GM12878 (cell line): Measurements from ENCODE around the gene DMBX1. TPM values are rescaled to one million over a fixed set of nuclear protein-coding genes. Genes with fewer than 3 reads are reported as not detected.
A peak's percentile ranks its signal among the peaks of the same experiment; 100 is the strongest.

Experiments used
- ATAC-seq: fragments of 200-7000 bp; cut with Tn5 transposase; 3 replicates; pipeline ENCODE4 v1.9.1; 2020; ENCODE audit warnings: mild to moderate bottlenecking, moderate library complexity
- BruUV-seq: library from RNA; stranded (reverse); fragments of 400-500 nt; replicated peaks from 2 replicates; lab custom pipeline; 2021; lab: Mats Ljungman, UMichigan
- CTCF ChIA-PET: fragments of 300-600 bp; sonication (Branson Sonifier 250); formaldehyde crosslinking; extraction: SDS; loops from one replicate; lab custom pipeline; 2021; ENCODE audit warnings: inconsistent platforms; lab: Yijun Ruan, JAX
- POLR2A ChIA-PET: fragments of 350-600 bp; formaldehyde crosslinking; extraction: SDS; loops from one replicate; lab custom pipeline; 2021; ENCODE audit warnings: inconsistent platforms; lab: Charles Lee
- RAD21 ChIA-PET: fragments of 300-600 bp; sonication (Branson Sonifier 250); formaldehyde crosslinking; loops from one replicate; lab custom pipeline; 2023; ENCODE audit warnings: antibody characterized with exemption; ENCODE audit not compliant: unreplicated experiment; lab: Charles Lee
- SMC1A ChIA-PET: fragments of 300-600 bp; sonication (Branson Sonifier 250); formaldehyde crosslinking; loops from one replicate; lab custom pipeline; 2023; ENCODE audit not compliant: unreplicated experiment, uncharacterized antibody; lab: Charles Lee
- DNase-seq: peaks from one replicate; pipeline ENCODE4 v3.0.0-alpha.2; 2011; ENCODE audit warnings: low read depth, low spot score
- FAIRE-seq: peaks from 3 replicates; lab custom pipeline; 2011; peaks lifted over from hg19 to GRCh38; lab: Jason Lieb, UNC
- H2AFZ ChIP-seq: 2 replicates; pipeline ENCODE4 v1.6.0; 2011; ENCODE audit warnings: low read depth, low read length, control low read depth; ENCODE audit not compliant: control insufficient read depth
- H3K27ac ChIP-seq: 2 replicates; pipeline ENCODE4 v1.5.1; 2011; ENCODE audit warnings: control low read depth; ENCODE audit not compliant: control insufficient read depth, insufficient read depth
- H3K27me3 ChIP-seq, 2 experiments: replicated peaks in 1 of 2; 2 replicates each; pipeline versions ENCODE4 v1.6.0 to v1.6.1; 2011; ENCODE audit warnings: low read length in 1 of 2; ENCODE audit not compliant: control insufficient read depth in 2 of 2, insufficient read depth in 2 of 2
- H3K36me3 ChIP-seq, 2 experiments: 2 replicates each; pipeline ENCODE4 v1.5.1; 2011; ENCODE audit warnings: low read length in 1 of 2; ENCODE audit not compliant: control insufficient read depth in 2 of 2, insufficient read depth in 2 of 2
- H3K4me1 ChIP-seq: 2 replicates; pipeline ENCODE4 v1.6.1; 2011; ENCODE audit warnings: mild to moderate bottlenecking, low read length, moderate library complexity, mixed read lengths; ENCODE audit not compliant: control insufficient read depth, insufficient read depth
- H3K4me2 ChIP-seq: 2 replicates; pipeline ENCODE4 v1.6.0; 2011; ENCODE audit warnings: control low read depth; ENCODE audit not compliant: control insufficient read depth, insufficient read depth
- H3K4me3 ChIP-seq: fragments of 200-600 bp; sonication (generic); 2 replicates; pipeline ENCODE4 v1.5.1; 2016
- H3K79me2 ChIP-seq: 2 replicates; pipeline ENCODE4 v1.6.0; 2011; ENCODE audit warnings: low read length; ENCODE audit not compliant: control insufficient read depth, insufficient read depth
- H3K9ac ChIP-seq: 2 replicates; pipeline ENCODE4 v1.8.0; 2011; ENCODE audit warnings: low read length, control low read depth, mixed read lengths; ENCODE audit not compliant: control insufficient read depth, insufficient read depth
- H3K9me3 ChIP-seq: replicated peaks from 3 replicates; pipeline ENCODE4 v1.5.1; 2011; ENCODE audit warnings: mild to moderate bottlenecking, low read length; ENCODE audit not compliant: control insufficient read depth, insufficient read depth
- H4K20me1 ChIP-seq: 2 replicates; pipeline ENCODE4 v1.6.0; 2011; ENCODE audit not compliant: control insufficient read depth, insufficient read depth
- BCL11A ChIP-seq: IDR thresholded peaks from 2 replicates; pipeline ENCODE4 v1.6.1; 2011; ENCODE audit warnings: low read depth, low read length
- BRCA1 ChIP-seq: IDR thresholded peaks from 2 replicates; pipeline ENCODE4 v1.6.1; 2011; ENCODE audit warnings: low read depth, low read length, improper control_type of control experiment
- FOS ChIP-seq: IDR thresholded peaks from 3 replicates; pipeline ENCODE4 v1.6.1; 2011; ENCODE audit warnings: borderline replicate concordance; ENCODE audit not compliant: insufficient read length; ENCODE audit errors: extremely low read depth
- HDAC2 ChIP-seq: fragments of 200-600 bp; sonication (generic); IDR thresholded peaks from 2 replicates; pipeline ENCODE4 v1.6.1; 2017
- HDGF ChIP-seq: fragments of 450-650 bp; IDR thresholded peaks from 2 replicates; pipeline ENCODE4 v1.6.1; 2016; ENCODE audit warnings: antibody characterized with exemption
- KAT2A ChIP-seq: conservative IDR thresholded peaks from 2 replicates; pipeline ENCODE4 v1.6.1; 2011; ENCODE audit warnings: low read depth, low read length; ENCODE audit not compliant: control insufficient read depth
- LARP7 ChIP-seq: fragments of 450-650 bp; IDR thresholded peaks from 2 replicates; pipeline ENCODE4 v1.6.1; 2017; ENCODE audit warnings: mild to moderate bottlenecking
- MYB ChIP-seq: fragments of 150-350 bp; IDR thresholded peaks from 2 replicates; pipeline ENCODE4 v1.6.1; 2014; ENCODE audit warnings: mild to moderate bottlenecking, low read depth, low read length, borderline replicate concordance
- POLR2AphosphoS2 ChIP-seq: IDR thresholded peaks from 2 replicates; pipeline ENCODE4 v1.6.1; 2011; ENCODE audit warnings: low read depth, mild to moderate bottlenecking, low read length, improper control_type of control experiment, moderate library complexity
- POU2F2 ChIP-seq: IDR thresholded peaks from 3 replicates; pipeline ENCODE4 v1.6.1; 2011; ENCODE audit warnings: low read depth, mild to moderate bottlenecking, low read length, borderline replicate concordance
- TAF1 ChIP-seq: IDR thresholded peaks from 2 replicates; pipeline ENCODE4 v1.6.1; 2011; ENCODE audit warnings: mild to moderate bottlenecking, low read depth, low read length, borderline replicate concordance
- WGBS: methylation state at CpG from one replicate; pipeline ENCODE4 v1.1.6; 2016; ENCODE audit warnings: low lambda C conversion rate; ENCODE audit not compliant: insufficient replicate concordance, insufficient coverage; ENCODE audit errors: missing lambda C conversion rate; 5-methylcytosine and 5-hydroxymethylcytosine counted together
- in situ Hi-C: fragments of 300-500 bp; cut with MboI; formaldehyde crosslinking; loops from 9 replicates; pipeline ENCODE4 v1.14.3; 2018; ENCODE audit warnings: mixed read lengths
- intact Hi-C: fragments of 100-400 bp; cut with micrococcal nuclease; formaldehyde crosslinking; loops from one replicate; pipeline ENCODE4 v1.14.2; 2022; ENCODE audit not compliant: unreplicated experiment
- polyA plus RNA-seq, 11 experiments: library from polyadenylated mRNA; depleted of rRNA in 4 of 11; unstranded in 6 of 11; stranded (reverse) in 5 of 11; fragments of >200 nt; fragmentation: Nextera tagmentation in 4 of 11; fragmentation: Illumina TruSeq in 1 of 11; extraction: Ambion mirVana in 4 of 11; extraction: Trizol in 1 of 11; gene quantifications; 1 replicate in 1 of 11; 2 replicates in 10 of 11; pipeline versions ENCODE4 v1.2.1 to v1.2.3, GENCODE V29; 2011 to 2016; ENCODE audit warnings: inconsistent platforms in 2 of 11, missing spikeins in 2 of 11, low read depth in 1 of 11
- total RNA-seq, 4 experiments: library from RNA; depleted of rRNA in 3 of 4; stranded (reverse); fragments of >200 nt in 3 of 4; fragmentation: Illumina TruSeq in 1 of 4; extraction: Trizol in 1 of 4; gene quantifications; 2 replicates each; pipeline versions ENCODE4 v1.2.1 to v1.2.3, GENCODE V29; 2013 to 2021
- TF ChIP-seq, protein P1 (sequence below): fragments of 450-650 bp; IDR thresholded peaks from 2 replicates; pipeline ENCODE4 v1.6.1; 2018; ENCODE audit warnings: borderline replicate concordance, mild to moderate bottlenecking; ENCODE audit not compliant: partially characterized antibody
- TF ChIP-seq, protein P2 (sequence below): fragments of 450-650 bp; IDR thresholded peaks from 2 replicates; pipeline ENCODE4 v1.6.1; 2017; ENCODE audit warnings: borderline replicate concordance
- TF ChIP-seq, protein P3 (sequence below): IDR thresholded peaks from 2 replicates; pipeline ENCODE4 v1.6.1; 2012; ENCODE audit warnings: low read length, inconsistent platforms

The DMBX1 gene
- total and polyA plus RNA-seq, 10 of the 15 experiments (the other 5 are each of a cell fraction or from before 2014, with no cell fraction given), result 0.03 TPM; not detected in 9

- TF ChIP-seq KAT2A (no peak), POU2F2 (no peak), BRCA1 (no peak), MYB (no peak), HDAC2 (no peak)
- TF ChIP-seq, protein P1, sequence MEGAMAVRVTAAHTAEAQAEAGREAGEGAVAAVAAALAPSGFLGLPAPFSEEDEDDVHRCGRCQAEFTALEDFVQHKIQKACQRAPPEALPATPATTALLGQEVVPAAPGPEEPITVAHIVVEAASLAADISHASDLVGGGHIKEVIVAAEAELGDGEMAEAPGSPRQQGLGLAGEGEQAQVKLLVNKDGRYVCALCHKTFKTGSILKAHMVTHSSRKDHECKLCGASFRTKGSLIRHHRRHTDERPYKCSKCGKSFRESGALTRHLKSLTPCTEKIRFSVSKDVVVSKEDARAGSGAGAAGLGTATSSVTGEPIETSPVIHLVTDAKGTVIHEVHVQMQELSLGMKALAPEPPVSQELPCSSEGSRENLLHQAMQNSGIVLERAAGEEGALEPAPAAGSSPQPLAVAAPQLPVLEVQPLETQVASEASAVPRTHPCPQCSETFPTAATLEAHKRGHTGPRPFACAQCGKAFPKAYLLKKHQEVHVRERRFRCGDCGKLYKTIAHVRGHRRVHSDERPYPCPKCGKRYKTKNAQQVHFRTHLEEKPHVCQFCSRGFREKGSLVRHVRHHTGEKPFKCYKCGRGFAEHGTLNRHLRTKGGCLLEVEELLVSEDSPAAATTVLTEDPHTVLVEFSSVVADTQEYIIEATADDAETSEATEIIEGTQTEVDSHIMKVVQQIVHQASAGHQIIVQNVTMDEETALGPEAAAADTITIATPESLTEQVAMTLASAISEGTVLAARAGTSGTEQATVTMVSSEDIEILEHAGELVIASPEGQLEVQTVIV, result no peak
Measured at GRCh38 chr1:46471848-46472492, 17.7 kb upstream of the DMBX1 start (continued).

GRCh38 chr1:46472498-46473181 lies 17.0 kb upstream of the DMBX1 start:
- WGBS, result 5% methylated on average over 7 of the region's 7 CpGs
- no TSS peak for BruUV-seq
- no peaks in the 10 kb centered on the region for H4K20me1 ChIP-seq
- RAD21 ChIA-PET, result no interaction called here
- intact Hi-C loops, result no loop called here
- no peaks in the 10 kb centered on the region for H3K9me3 ChIP-seq
- H3K4me3 ChIP-seq, result no peak overlapping the region
- H3K9ac ChIP-seq, result no peak overlapping the region
- in situ Hi-C loops, result no loop called here
- CTCF ChIA-PET, result interaction anchor here (0.9 to 1.6 kb wide), 3 partner anchors 22 to 78 kb away, joined by 3 read pairs; no protein-coding TSS in a partner anchor
- no peak overlapping the region for H2AFZ ChIP-seq
- POLR2A ChIA-PET, result no interaction called here
- SMC1A ChIA-PET, result interaction anchor here (1.0 kb wide), 1 partner anchor 56 kb away, joined by 3 read pairs; no protein-coding TSS in a partner anchor
- peaks cover 4 to 8% of the 10 kb centered on the region in 2 experiments; a peak in 3 of 4 replicates for H3K27me3 ChIP-seq
- H3K27ac ChIP-seq, result no peak overlapping the region
- H3K4me2 ChIP-seq, result no peak overlapping the region
- DNase-seq (no peak), ATAC-seq (no peak), FAIRE-seq (peak; percentile 31)
- H3K79me2 ChIP-seq, result no peaks in the 10 kb centered on the region
- H3K4me1 ChIP-seq, result no peaks in the 10 kb centered on the region
- no peaks in the 10 kb centered on the region for H3K36me3 ChIP-seq
- TF ChIP-seq, protein P2, sequence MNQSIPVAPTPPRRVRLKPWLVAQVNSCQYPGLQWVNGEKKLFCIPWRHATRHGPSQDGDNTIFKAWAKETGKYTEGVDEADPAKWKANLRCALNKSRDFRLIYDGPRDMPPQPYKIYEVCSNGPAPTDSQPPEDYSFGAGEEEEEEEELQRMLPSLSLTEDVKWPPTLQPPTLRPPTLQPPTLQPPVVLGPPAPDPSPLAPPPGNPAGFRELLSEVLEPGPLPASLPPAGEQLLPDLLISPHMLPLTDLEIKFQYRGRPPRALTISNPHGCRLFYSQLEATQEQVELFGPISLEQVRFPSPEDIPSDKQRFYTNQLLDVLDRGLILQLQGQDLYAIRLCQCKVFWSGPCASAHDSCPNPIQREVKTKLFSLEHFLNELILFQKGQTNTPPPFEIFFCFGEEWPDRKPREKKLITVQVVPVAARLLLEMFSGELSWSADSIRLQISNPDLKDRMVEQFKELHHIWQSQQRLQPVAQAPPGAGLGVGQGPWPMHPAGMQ, result no peak
- TF ChIP-seq, protein P1, result no peak
- TF ChIP-seq BCL11A (no peak), HDGF (no peak), POLR2AphosphoS2 (no peak), LARP7 (no peak), TAF1 (no peak), FOS (no peak)
- TF ChIP-seq, protein P3, sequence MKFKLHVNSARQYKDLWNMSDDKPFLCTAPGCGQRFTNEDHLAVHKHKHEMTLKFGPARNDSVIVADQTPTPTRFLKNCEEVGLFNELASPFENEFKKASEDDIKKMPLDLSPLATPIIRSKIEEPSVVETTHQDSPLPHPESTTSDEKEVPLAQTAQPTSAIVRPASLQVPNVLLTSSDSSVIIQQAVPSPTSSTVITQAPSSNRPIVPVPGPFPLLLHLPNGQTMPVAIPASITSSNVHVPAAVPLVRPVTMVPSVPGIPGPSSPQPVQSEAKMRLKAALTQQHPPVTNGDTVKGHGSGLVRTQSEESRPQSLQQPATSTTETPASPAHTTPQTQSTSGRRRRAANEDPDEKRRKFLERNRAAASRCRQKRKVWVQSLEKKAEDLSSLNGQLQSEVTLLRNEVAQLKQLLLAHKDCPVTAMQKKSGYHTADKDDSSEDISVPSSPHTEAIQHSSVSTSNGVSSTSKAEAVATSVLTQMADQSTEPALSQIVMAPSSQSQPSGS, result no peak
